KMS-11 (cell line): ENCODE results near the gene NINJ1.

Experiments
- H2AFZ ChIP-seq: fragments of 200-600 bp; sonication (generic); 2 replicates; pipeline ENCODE4 v1.6.1; 2016; ENCODE audit warnings: antibody characterized with exemption, mixed run types, low read depth
- H3K27ac ChIP-seq: fragments of 200-600 bp; sonication (generic); 2 replicates; pipeline ENCODE4 v1.6.1; 2016; ENCODE audit warnings: mild to moderate bottlenecking, mixed run types
- H3K27me3 ChIP-seq: fragments of 200-600 bp; sonication (generic); 2 replicates; pipeline ENCODE4 v1.6.1; 2017; ENCODE audit warnings: mild to moderate bottlenecking, low read depth, mixed run types, moderate library complexity; ENCODE audit not compliant: insufficient read depth
- H3K36me3 ChIP-seq: fragments of 200-600 bp; sonication (generic); 2 replicates; pipeline ENCODE4 v1.6.1; 2017; ENCODE audit warnings: mild to moderate bottlenecking, mixed run types; ENCODE audit not compliant: insufficient read depth
- H3K4me1 ChIP-seq: fragments of 200-600 bp; sonication (generic); 2 replicates; pipeline ENCODE4 v1.6.1; 2016; ENCODE audit warnings: mild to moderate bottlenecking, low read depth, mixed run types; ENCODE audit not compliant: poor library complexity, severe bottlenecking
- H3K4me2 ChIP-seq: fragments of 200-600 bp; sonication (generic); 2 replicates; pipeline ENCODE4 v1.7.0; 2016; ENCODE audit warnings: mild to moderate bottlenecking, mixed run types
- H3K4me3 ChIP-seq: fragments of 200-600 bp; sonication (generic); IDR thresholded peaks from 2 replicates; pipeline ENCODE4 v1.6.1; 2017; ENCODE audit warnings: low read depth, low read length, mixed read lengths; ENCODE audit not compliant: insufficient read depth
- H3K79me2 ChIP-seq: fragments of 200-600 bp; sonication (generic); 2 replicates; pipeline ENCODE4 v1.6.1; 2016; ENCODE audit warnings: low read depth, mixed run types; ENCODE audit not compliant: insufficient read depth
- H3K9ac ChIP-seq: fragments of 200-600 bp; sonication (generic); 2 replicates; pipeline ENCODE4 v1.6.1; 2016; ENCODE audit warnings: mild to moderate bottlenecking, mixed run types
- H4K20me1 ChIP-seq: fragments of 200-600 bp; sonication (generic); 2 replicates; pipeline ENCODE4 v1.6.1; 2016; ENCODE audit warnings: mild to moderate bottlenecking, mixed run types; ENCODE audit not compliant: insufficient read depth
- CTCF ChIP-seq: fragments of 200-600 bp; sonication (generic); conservative IDR thresholded peaks from 2 replicates; pipeline ENCODE4 v1.6.1; 2017; ENCODE audit warnings: low read depth, mild to moderate bottlenecking, antibody characterized with exemption, low read length, moderate library complexity, mixed read lengths

NINJ1 gene

GRCh38 chr9:93085676-93086075 is 48.4 kb downstream of the NINJ1 start:
- Histone ChIP-seq H3K27ac (no peak overlapping the region), H3K4me3 (no peak overlapping the region), H3K27me3 (no peaks in the 10 kb centered on the region), H3K4me2 (no peak overlapping the region), H3K4me1 (no peaks in the 10 kb centered on the region), H3K36me3 (no peaks in the 10 kb centered on the region), H4K20me1 (no peaks in the 10 kb centered on the region), H3K9ac (no peak overlapping the region), H2AFZ (no peak overlapping the region), H3K79me2 (no peaks in the 10 kb centered on the region)
- TF ChIP-seq CTCF: no peak

GRCh38 chr9:93084471-93084881 is 49.6 kb downstream of the NINJ1 start:
- Histone ChIP-seq H3K9ac (no peak overlapping the region), H2AFZ (no peak overlapping the region), H3K79me2 (no peaks in the 10 kb centered on the region), H3K4me2 (no peak overlapping the region), H4K20me1 (no peaks in the 10 kb centered on the region), H3K36me3 (no peaks in the 10 kb centered on the region), H3K27me3 (no peaks in the 10 kb centered on the region), H3K4me3 (no peak overlapping the region), H3K4me1 (no peaks in the 10 kb centered on the region), H3K27ac (no peak overlapping the region)
- TF ChIP-seq CTCF: no peak

- Histone ChIP-seq H3K4me1 (no peaks in the 10 kb centered on the region), H2AFZ (no peak overlapping the region), H3K27ac (no peak overlapping the region), H3K9ac (no peak overlapping the region), H4K20me1 (no peaks in the 10 kb centered on the region), H3K4me3 (no peak overlapping the region), H3K79me2 (no peaks in the 10 kb centered on the region), H3K27me3 (no peaks in the 10 kb centered on the region), H3K36me3 (no peaks in the 10 kb centered on the region), H3K4me2 (no peak overlapping the region)
- no peak for TF ChIP-seq CTCF
Measured at GRCh38 chr9:93083592-93084470, 50.2 kb downstream of the NINJ1 start.

- Histone ChIP-seq H3K27ac (no peak overlapping the region), H2AFZ (no peak overlapping the region), H3K4me3 (no peak overlapping the region), H3K9ac (no peak overlapping the region), H4K20me1 (no peaks in the 10 kb centered on the region), H3K79me2 (no peaks in the 10 kb centered on the region), H3K4me1 (no peaks in the 10 kb centered on the region), H3K27me3 (no peaks in the 10 kb centered on the region), H3K36me3 (no peaks in the 10 kb centered on the region), H3K4me2 (no peak overlapping the region)
- TF ChIP-seq CTCF: no peak
Measured at GRCh38 chr9:93082841-93083411, 51.1 kb downstream of the NINJ1 start.
